NCI-H187 treated with DMSO at 0.1 percent for 48 hours (cell line): ENCODE measurements around the gene BRSK2.

ENCODE experiments used
- DNase-seq: peaks from one replicate; lab custom pipeline; 2025; lab: John Stamatoyannopoulos, UW

The BRSK2 gene

DNA sequence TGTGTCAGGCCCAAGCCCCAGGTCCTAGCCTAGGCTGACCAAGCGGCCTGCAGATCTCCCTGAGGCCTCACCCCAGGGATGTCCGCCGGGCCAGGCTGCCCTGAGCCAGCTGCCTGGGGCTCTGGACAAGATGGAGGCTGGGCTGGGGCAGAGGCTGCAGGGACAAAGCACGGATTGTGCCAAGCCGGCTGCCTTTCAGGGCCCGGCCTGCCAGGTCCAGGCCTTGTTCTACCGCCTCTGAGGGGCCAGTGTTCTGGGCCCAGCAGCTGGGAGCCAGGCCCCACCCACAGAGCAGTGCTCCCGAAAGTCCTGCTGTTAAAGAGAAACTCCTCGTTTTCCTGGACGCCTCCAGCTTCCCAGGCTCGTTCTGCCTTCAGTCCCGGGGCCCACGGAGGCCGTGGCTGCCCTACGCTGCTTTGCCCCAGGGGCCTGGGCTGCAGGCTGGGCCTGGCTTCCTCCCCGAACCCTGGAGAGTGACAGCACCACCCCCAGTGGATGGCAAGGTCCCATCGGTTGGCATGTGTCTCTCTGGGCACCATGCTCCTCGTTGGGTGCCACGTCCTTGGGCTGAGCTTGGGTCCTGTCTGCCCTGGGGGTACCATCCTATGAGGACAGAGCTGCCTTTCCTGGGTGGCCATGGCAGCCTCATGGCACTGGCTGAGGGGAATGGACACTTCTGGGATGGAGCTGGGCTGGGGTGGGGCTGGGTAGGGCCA, 7.6 kb downstream of the BRSK2 start:
- no peak for DNase-seq

DNA sequence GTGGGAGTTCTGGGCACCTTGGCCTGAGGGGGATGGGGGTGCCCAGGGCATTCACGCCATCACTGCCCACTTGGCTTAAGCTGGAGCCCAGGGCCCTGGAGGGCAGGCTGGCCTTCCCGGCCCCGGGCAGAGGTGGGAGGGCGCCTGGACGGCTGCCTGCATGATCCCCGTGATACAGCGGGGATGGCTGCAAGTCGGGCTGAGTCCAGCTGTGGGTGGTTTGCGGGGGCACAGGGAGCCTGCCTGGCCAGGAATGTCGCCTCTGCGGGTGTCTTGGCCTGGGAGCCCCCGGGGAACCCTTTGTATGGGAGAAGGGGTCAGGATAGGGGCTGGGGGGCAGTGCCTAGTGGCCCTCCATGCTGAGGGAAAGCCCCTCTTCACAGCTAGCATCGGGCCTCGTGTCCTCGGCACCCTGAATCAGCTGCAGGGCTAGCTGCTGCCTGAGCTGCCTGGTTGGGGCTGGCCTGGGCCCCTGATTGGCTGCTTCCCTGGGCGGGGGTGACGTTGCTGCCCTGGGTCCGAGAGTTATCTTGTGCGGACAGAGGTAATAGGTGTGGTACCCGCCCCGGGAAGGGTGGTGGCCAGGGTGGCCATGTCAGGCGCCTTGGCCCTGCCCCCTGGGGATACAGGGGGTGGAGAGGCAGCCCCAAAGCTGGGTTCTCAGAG, 8.3 kb downstream of the BRSK2 start:
- DNase-seq = no peak

DNA sequence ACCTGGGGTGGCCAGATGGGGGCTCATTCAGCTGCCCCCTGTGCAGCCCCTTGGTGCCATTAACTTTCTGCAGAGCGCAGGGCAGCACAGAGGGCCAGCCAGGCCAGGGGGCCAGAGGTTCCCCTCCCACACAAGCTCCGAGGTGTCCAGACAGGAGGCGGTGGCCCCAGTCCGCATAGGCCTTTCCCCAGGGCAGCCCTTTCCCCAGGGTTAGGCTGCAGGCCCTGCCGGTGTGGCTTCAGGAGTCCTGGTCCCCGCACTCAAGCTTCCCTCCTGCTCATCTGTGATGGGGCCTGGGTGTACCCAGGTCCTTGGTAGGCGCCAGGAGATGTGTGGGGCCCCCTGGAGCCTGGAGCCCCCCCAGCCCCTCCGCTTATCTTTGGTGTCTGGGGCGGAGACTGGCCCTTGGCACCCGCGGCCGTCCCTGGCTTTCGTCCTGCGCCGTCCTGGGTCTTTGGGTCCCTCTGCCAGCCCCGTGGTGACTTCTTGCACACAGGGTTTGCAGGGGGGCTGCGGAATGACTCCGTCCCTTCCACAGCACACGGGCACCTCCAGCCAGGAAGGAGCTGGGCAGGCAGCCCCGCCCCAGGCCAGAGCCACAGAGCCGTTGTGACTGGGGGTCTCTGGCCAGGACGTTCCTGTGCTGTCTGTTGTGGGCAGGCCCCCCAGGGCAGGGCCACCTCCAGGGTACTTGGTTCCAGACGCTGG, 8.9 kb downstream of the BRSK2 start:
- no peak for DNase-seq

DNA sequence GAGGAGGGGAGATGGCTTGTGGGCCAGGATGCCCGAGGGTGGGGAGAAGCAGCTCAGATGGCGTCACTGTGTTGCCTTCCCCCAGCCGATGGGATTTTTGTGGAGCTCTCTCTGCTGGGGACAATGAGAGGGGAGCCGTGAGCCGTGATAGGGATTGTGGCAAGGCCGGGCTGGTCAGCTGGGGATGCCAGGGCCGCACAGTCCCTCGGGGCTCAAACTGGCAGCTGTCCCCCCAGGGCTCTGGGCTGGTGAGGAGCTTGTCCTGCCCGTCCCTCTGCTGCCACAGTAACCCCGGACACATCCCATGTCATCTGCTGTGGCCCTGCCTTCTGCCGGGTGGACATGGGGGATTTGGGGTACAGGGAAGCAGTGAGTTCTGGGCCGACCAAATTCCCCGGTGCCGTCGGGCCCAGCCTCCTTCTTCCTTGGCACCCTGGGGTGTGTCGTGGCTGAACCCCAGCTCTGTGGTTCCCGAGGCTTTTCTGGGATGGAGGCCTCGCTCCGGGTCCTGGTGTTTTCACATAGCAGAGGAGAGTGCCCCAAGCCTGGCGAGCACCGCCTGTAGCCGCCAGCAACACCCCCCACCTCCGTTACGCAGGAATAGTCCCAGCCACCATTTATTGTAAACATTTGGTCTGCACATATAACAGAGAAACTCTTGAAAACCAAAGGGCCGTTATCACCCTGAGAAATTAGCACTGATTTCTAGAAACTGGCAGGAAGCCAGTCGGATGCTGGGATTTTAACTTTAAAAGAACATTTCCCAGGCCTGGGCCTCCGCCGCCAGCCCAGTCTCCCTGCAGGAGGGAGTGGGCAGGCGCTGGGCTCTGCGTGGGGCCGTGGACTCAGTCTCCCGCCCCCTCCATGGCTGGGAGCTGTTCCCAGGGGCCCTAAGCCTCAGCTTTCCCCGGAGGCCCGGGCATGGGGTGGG, 9.9 kb downstream of the BRSK2 start:
- no peak for DNase-seq

DNA sequence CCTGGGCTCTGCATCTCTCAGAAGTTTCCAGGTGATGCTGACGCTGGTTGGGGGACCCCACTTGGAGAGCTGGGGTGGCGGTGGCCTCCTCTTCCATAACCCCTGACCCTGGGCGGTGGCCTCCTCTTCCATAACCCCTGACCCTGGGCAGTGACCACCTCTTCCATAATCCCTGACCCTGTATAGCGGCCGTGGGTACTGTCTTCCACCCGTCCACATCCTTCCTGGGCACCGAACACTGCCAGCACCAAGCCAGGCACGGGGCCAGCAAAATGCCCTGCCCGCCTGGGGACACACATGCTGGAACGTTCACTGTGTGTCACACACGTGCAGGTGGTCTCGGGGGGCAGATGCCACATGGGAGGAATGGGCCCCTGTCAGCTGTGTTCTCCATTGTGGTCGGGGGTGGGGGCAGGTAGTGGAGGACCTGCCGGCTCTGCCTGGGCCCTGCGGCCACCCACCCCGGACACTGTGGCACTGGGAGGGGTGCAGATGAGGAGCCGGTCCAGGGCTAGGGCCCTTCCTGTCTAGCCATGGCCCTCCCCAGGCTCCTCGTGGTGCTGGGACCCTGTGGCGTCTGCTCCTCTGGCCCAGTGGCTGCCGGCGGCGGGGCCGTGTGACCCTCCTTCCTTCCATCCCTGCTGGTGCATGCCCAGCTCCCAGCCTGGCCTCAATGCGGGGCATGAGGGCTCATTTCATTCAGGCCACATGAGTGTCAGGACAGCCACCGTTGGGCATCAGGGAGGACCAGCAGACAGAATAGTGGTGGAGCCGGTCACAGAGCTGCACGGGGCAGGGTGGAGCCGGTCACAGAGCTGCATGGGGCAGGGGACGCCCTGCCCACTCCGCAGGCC, 10.8 kb downstream of the BRSK2 start:
- DNase-seq = no peak

DNA sequence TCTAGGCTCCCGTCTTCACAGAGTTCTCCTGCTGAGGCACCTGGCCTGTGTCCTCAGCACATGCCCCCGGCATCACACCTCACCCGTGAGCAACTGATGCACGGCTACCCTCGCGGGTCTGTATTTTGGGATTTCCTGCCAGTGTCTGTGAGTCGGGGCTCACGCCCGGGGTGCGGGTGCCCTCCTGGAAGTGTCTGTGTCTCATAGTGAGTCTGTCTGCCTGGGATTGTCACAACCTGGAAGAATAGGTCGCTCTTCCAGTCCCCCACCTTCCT, 11.4 kb downstream of the BRSK2 start:
- DNase-seq = no peak

DNA sequence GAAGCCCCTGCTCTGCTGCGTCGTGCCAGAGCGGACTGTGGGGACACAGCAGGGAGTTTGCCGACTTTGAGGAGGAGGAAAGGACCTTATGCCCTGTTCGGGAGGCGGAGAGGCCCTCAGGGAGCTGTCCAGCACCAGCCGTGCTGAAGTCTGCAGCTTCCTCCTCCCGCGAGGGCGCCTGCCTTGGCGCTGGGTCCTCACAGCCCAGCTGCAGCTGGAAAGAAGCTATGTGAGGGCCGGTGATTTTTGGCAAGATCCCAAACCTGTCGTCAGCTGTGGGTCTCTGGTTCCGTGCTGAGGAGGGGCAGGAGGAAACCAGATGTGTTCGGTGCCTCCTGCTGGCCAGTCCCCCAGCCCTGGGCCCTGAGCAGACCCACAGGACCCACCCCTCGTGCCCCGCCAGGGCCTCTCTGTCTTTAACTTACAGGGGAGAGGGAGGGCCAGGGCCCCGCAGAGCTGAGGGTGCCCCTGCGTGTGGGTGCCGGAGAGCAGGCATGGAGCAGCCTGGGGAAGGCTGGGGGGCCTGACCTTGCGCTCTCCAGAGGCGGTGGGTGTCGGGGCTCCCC, 12.0 kb downstream of the BRSK2 start:
- no peak for DNase-seq

DNA sequence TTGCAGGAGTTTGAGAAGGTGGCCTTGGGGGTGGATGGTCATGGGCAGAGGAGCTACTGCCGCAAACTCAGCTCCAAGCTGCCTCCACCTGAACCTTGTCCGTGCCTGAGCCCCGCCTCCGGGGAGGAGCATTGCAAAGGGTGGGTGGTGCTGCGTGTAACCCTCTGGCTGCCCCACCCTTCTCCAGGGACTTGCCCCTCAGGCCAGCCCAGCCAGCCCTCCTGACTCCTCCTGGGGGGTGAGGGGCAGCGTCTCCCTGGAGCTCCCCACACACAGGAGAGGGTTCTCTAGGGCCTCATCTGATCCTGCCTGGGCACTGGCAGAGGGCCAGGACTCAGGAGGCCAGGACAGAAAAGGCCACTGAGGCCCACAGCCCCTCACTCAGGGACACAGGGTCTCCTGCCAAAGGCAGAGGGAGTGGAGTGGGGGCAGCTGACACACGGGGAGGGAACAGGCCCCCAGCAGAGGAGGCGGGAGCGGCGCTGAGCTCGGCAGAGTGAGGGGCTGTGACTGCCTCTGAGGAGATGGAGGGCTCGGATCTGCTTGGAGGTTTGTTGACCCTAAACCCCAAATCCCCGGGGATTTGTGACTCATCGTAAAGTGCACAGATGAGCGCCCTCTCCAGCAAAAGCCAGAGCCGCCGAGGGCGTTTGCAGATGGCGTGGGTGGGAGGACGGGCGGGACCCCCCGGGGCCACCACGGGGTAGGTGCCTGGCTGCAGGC, 12.8 kb downstream of the BRSK2 start:
- no peak for DNase-seq

DNA sequence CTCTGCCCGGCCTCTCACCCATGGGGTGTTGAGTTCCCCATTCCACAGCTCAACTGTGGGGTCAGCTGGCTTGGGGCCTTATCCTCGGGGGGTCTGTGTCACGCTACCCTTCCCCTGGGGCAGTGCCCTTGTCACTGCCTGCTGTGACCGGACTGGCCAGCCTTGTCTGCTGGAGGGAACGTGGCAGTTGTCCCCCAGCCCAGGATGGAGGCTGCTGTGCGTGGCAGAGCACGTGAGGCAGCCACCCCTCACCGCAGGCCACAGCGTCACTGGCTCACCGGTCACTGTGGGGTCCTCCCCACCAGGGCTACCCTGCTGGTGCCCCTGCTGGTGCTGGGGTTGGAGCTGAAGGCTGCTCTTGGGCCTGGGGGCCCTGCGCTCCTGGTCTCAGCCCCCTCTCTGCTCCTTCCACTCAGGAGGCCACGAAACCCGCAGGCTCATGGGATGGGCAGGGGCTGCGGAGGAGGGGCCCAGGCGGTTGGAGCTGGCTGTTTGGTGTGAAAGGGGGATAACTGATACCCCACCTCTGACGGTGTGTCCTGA, 13.4 kb downstream of the BRSK2 start:
- DNase-seq = no peak

DNA sequence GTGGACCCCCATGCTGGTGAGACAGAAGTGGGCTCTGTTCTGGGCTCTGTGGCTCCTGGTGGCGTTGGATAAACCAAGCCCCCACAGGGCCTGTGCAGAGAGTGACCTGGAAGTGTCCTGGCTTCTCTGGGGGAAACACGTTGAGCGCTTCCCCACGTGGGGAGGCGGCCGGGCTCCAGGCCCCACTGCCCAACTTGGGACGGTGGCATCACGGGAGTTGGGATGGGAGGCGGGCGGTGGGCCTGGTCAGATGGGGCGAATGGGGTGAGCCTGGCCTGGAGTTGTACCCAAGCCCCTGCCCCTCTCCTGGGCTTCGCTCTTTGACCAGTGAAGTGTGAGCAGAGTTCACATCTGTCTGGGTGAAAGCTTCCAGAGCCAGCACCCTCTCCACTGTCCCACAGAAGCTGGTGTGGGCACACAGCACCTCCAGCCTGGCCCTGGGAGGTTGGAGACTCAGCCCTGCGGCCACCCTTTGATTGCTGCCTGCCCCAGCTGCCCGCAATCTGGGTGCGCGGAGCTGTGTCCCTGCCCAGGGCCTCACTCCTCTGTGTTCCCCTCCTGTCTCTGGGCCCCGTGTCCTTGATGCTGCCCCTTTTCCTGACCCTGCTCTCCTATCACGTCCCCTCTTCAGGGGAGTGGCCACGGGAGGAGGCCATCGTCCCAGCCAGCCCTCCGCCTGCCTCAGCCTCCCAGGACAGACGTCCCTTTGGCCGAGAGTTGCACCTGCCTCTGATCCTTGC, 14.2 kb downstream of the BRSK2 start:
- no peak for DNase-seq

DNA sequence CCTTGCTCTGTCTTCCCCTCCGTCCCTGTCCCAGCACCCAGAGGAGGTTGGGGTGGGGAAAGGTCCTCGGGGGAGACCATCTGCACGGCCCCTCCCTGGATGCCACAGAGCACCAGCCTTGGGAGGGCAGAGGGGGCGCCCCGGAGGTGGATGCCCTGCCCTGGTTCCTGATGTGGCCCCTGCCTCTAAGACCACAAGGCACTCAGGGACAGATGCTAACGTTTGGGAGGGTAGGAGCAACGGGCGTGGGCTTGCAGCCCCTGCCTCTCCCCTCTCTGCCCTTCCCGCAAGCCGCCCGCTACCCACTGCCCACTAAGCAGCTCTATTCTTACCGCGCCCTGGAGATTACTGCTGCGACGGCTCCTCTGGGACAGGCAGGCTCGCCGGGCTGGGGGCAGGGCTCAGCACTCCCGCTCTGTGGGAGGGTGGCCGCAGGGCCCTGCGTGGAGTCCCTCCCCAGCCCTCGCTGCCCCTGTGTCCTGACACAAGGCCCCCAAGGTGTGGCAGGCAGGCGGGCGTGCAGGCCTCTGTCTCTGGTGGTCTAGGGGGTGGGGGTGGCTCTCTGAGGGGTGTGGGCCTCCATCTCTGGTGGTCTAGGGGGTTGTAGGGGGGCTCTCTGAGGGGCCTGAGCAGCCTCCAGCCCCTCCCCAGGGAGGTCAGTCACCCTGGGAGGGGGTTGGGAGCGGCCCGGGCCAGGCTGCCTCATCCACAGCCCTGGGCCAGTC, 14.9 kb downstream of the BRSK2 start:
- no peak for DNase-seq

DNA sequence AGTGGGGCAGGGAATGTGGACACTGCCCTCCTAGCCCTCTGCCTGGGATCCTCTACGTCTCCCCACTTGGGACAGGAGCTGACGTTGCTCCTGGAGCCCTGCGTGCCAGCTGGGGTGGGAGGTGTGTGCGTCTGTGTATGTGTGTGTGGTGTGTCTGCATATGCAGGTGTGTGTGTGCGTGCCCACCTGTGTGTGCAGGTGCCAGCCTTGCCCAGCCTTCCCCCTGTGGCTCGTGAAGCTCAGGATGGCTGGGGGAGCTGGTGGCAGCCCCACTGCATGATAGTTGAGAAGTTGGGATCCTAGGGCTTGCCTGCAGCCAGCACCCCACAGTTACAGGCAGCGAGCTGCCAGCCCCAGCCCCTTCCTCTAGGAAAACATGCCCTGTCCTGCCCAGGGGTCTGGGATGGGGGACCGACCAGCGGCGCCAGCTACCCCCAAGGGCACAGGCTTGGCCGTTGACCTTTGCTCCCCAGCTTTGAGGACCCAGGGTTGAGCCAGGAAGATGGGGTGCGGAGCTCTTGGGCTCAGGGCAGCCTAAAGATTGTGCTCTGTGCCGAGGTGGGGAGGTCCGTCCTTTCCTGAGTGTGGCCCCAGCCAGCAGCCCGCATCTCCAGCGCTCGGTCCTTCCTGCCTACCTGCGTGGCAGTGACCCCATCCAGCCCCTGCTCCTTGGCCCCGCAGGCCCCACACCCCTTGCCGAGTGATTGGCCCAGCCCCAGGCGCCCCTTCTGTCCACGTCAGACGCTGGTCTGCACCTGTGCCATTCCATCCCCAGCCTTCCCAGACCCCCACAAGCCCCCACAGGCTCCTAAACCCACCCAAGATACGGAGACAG, 15.7 kb downstream of the BRSK2 start:
- no peak for DNase-seq

DNA sequence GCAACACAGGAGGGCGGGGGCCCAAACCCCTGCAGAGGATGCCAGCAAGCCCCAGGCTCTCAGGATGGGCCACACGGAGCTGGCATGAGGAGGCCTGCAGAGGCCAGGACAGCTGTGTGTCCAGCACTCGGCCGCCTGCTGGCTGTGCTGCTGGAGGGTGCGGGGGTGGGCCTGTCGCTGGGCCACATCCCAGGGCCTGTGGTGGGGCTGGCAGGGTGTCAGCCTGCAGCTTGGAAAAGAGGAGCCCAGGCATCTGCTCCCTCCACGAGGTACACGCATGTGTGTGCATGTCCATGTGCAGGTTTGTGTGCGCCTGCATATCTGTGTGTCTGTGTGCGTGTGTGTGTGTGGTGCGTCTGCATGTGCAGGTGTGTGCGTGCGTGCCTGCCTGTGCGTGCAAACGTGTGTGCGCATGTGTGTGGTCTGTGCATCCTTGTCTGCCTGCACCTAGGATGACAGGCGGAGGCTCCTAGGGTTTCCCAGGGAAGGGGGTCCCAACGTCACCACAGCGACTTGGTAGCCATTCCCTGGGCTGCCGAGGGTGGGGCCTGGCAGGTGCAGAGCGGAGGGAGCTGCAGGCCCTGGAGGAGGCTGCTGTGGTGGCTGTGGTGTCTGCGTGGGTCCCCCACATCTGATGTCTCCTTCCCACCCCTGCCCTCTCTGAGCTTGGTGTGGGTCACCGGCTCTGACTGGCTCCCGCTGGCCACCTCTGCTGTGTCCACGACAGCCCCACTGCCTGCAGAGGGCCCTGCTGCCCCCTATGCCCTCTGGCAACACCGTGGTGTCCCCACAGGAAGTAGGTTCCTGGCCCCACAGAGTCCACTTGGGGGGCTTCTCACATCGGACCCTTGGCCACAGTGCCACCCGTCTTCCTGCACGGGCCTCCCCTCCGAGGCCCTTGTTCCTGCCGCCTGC, 17.1 kb downstream of the BRSK2 start:
- DNase-seq = no peak

DNA sequence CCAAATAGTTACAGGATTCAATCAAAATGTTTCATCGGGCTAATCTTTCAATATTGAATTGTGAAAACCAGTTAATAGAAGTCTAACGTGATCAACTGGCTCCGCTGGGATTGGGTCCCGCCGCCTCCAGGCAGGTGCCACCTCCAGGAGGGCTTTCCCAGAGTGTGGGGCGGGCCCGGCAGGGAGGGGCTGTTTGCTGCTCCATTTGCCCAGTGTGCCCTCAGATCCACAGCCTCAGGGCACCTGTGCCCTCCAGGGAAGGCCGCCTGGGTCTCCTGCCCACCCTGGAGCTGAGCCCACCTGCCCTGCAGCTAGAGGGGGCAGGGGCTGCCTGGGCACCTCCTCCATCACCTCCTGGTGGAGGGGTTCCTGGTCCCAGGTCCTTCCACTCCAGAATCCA, 17.9 kb downstream of the BRSK2 start:
- no peak for DNase-seq

DNA sequence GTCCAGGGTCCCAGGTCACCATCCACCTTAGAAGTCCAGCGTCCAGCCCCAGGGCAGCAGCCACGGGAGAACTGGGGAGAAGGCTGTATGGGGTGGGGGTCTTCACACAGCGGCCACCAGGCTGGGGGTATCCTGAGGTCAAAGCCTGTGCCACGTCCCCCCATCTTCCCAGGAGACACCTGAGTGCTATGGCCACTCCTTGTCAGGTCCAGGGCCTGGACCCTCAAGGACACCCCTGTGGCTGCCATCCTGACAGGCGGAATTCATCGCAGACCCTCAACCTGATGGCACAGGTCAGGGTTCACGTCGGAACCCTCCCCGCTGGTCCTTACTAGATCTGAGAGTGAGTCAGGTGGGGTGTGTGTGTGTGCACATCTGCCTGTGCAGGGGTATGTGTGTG, 18.6 kb downstream of the BRSK2 start:
- DNase-seq = no peak

DNA sequence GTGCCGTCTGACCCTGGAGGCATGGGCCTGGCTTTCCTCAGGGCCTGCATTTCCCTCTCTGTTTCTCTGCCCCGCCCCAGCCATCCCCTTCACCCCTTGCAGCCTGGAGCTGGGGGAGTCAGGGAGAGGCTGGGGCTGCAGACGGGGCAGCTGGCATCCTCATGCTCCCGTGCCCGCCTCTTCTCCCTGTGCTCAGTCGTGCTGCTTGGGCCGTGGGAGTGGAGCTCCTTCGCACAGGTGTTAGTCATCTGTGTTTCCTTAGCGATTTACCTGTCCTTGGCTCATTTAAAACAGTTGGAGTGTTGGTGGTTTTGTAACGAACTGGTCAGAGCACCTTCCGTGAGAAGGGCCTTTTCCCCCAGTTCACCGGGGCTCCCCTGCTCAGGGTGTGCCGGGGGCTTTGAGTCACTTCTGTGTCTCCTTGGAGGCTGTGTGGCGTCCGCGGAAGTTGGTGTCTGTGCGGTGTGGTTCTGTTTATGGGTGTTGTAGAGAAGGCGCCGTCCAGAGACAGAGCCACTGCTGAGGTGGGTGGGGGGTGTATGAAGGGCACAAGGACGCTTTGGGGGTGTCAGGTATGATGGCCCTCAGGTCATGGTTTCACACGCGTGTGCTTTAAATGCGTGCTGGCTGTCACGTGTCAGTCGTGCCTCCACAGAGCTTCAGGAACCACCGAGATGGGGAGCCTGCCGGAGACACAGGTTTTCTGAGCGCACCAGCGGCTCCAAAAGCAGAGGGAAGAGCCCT, 19.5 kb downstream of the BRSK2 start:
- no peak for DNase-seq
